OCI-LY3 (cell line): Measurements from ENCODE around the gene PNCK.

Experiments
- H2AFZ ChIP-seq: fragments of 200-600, 300-600 bp; shearing (Covaris generic); 2 replicates; pipeline ENCODE4 v1.6.0; 2014; ENCODE audit warnings: antibody characterized with exemption, low read depth, low read length
- H3K27ac ChIP-seq: fragments of 200-600, 300-600 bp; sonication (generic); 2 replicates; pipeline ENCODE4 v1.5.1; 2014; ENCODE audit warnings: mild to moderate bottlenecking, low read length, moderate library complexity, mixed read lengths
- H3K27me3 ChIP-seq: fragments of 200-600, 300-600 bp; sonication (generic); 2 replicates; pipeline ENCODE4 v1.6.1; 2014; ENCODE audit warnings: low read depth, low read length, mixed read lengths
- H3K36me3 ChIP-seq: fragments of 200-600, 300-600 bp; sonication (generic); replicated peaks from 2 replicates; pipeline ENCODE3; 2014; ENCODE audit warnings: low read depth, low read length, mixed read lengths
- H3K4me1 ChIP-seq: fragments of 300-600, 200-600 bp; sonication (generic); 2 replicates; pipeline ENCODE4 v1.6.1; 2014; ENCODE audit warnings: low read length, mixed read lengths
- H3K4me2 ChIP-seq: fragments of 200-600, 300-600 bp; sonication (generic); 2 replicates; pipeline ENCODE4 v1.6.1; 2014; ENCODE audit warnings: low read length, mixed read lengths
- H3K4me3 ChIP-seq: fragments of 300-600, 200-600 bp; sonication (generic); 2 replicates; pipeline ENCODE4 v1.5.1; 2014; ENCODE audit warnings: antibody characterized with exemption, mild to moderate bottlenecking, low read length, moderate library complexity
- H3K79me2 ChIP-seq: fragments of 300-600, 200-600 bp; shearing (Covaris generic); 2 replicates; pipeline ENCODE4 v1.6.1; 2014; ENCODE audit warnings: mild to moderate bottlenecking, low read length, mixed read lengths
- H3K9ac ChIP-seq: fragments of 300-600, 200-600 bp; shearing (Covaris generic); 2 replicates; pipeline ENCODE4 v1.6.0; 2014; ENCODE audit warnings: mild to moderate bottlenecking, low read length, moderate library complexity
- H3K9me3 ChIP-seq: fragments of 200-600, 300-600 bp; shearing (Covaris generic); 2 replicates; pipeline ENCODE4 v1.6.1; 2014; ENCODE audit warnings: low read length, mixed read lengths; ENCODE audit not compliant: insufficient read depth
- H4K20me1 ChIP-seq: fragments of 200-600, 300-600 bp; sonication (generic); 2 replicates; pipeline ENCODE4 v1.6.1; 2016; ENCODE audit warnings: low read length, mixed read lengths; ENCODE audit not compliant: insufficient read depth
- CTCF ChIP-seq: fragments of 200-600, 300-600 bp; sonication (generic); IDR thresholded peaks from 2 replicates; pipeline ENCODE4 v1.5.1; 2014; ENCODE audit warnings: antibody characterized with exemption, low read length, low read depth
- EZH2phosphoT487 ChIP-seq: fragments of 200-600 bp; shearing (Covaris generic); IDR thresholded peaks from 2 replicates; pipeline ENCODE4 v1.6.1; 2018; ENCODE audit warnings: antibody characterized with exemption, mixed run types, low read depth

The PNCK gene

GRCh38 chrX:153648358-153649177, 25.0 kb downstream of the PNCK start:
- Histone ChIP-seq H3K27ac (no peak overlapping the region), H2AFZ (no peak overlapping the region), H3K4me2 (no peak overlapping the region), H3K4me1 (no peaks in the 10 kb centered on the region), H3K9me3 (no peaks in the 10 kb centered on the region), H3K27me3 (no peaks in the 10 kb centered on the region), H3K9ac (no peak overlapping the region), H3K36me3 (no peaks in the 10 kb centered on the region), H4K20me1 (no peaks in the 10 kb centered on the region), H3K4me3 (no peak overlapping the region), H3K79me2 (no peaks in the 10 kb centered on the region)
- TF ChIP-seq EZH2phosphoT487 = no peak
- TF ChIP-seq CTCF = no peak

GRCh38 chrX:153647461-153648357, 25.9 kb downstream of the PNCK start:
- H3K4me3 ChIP-seq = no peak overlapping the region
- H3K4me2 ChIP-seq = no peak overlapping the region
- no peak for TF ChIP-seq CTCF
- no peak for TF ChIP-seq EZH2phosphoT487

GRCh38 chrX:153646620-153647373, 26.8 kb downstream of the PNCK start, which contains the start of gene DUSP9:
DUSP9 (plus strand) TSS chrX:153647203; CDS start chrX:153647954, 751 bp downstream.
- no peak within 1 kb of the TSS for H3K9ac ChIP-seq
- H3K4me1 ChIP-seq = no peaks in the 10 kb centered on the region
- H4K20me1 ChIP-seq = no peaks in the 10 kb centered on the region
- H3K36me3 ChIP-seq = no peaks in the 10 kb centered on the region
- TF ChIP-seq CTCF (no peak), EZH2phosphoT487 (no peak)
- no peaks in the 10 kb centered on the region for H3K27me3 ChIP-seq
- H3K79me2 ChIP-seq = no peaks in the 10 kb centered on the region
- no peak within 1 kb of the TSS for H2AFZ ChIP-seq
- H3K4me2 ChIP-seq = no peak within 1 kb of the TSS
- no peak within 1 kb of the TSS for H3K4me3 ChIP-seq
- H3K9me3 ChIP-seq = no peaks in the 10 kb centered on the region
- H3K27ac ChIP-seq = no peak within 1 kb of the TSS

More at GRCh38 chrX:153647461-153648357, 25.9 kb downstream of the PNCK start:
- no peaks in the 10 kb centered on the region for H3K79me2 ChIP-seq
- H3K27me3 ChIP-seq = no peaks in the 10 kb centered on the region
- H4K20me1 ChIP-seq = no peaks in the 10 kb centered on the region
- no peaks in the 10 kb centered on the region for H3K9me3 ChIP-seq
- no peak overlapping the region for H3K9ac ChIP-seq
- no peaks in the 10 kb centered on the region for H3K4me1 ChIP-seq
- H2AFZ ChIP-seq = no peak overlapping the region
- no peaks in the 10 kb centered on the region for H3K36me3 ChIP-seq
- no peak overlapping the region for H3K27ac ChIP-seq
